ENCODE measurements around the gene FST. TPM values are rescaled to one million over a fixed set of nuclear protein-coding genes. Genes with fewer than 3 reads are reported as not detected.

FST gene
- total RNA-seq, 6 experiments from 2014 or later, result 13.1 to 28.2 (median 15.3) TPM

DNA sequence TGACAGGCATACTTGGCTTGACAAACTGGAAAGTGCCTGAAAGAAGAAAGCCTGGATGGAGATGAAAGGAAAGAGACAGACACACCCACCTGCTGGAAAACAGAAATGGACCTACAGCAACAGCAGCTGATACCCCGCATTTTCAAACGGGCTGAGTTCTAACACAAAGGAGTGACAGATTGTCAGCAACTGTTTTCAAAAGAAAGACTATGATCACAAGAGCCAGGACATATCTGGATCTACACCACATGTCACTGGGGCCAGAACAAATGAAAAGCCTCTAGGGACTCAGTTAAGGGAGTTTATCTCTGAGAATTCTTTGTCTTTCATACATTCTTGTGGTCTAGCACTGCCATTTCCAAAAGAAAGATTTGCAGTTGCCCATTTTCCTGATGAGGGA is 24.1 kb upstream of the FST start:
- DNase-seq (no peak), ATAC-seq (no peak)
- Histone ChIP-seq H3K27ac (no peak overlapping the region), H3K4me1 (no peaks in the 10 kb centered on the region), H3K36me3 (no peaks in the 10 kb centered on the region), H3K9me3 (no peaks in the 10 kb centered on the region), H3K4me3 (no peak overlapping the region), H3K27me3 (no peaks in the 10 kb centered on the region)
- TF ChIP-seq POLR2A (IDR thresholded peaks at IDR 0.05), result no peak
- TF ChIP-seq, protein P1, sequence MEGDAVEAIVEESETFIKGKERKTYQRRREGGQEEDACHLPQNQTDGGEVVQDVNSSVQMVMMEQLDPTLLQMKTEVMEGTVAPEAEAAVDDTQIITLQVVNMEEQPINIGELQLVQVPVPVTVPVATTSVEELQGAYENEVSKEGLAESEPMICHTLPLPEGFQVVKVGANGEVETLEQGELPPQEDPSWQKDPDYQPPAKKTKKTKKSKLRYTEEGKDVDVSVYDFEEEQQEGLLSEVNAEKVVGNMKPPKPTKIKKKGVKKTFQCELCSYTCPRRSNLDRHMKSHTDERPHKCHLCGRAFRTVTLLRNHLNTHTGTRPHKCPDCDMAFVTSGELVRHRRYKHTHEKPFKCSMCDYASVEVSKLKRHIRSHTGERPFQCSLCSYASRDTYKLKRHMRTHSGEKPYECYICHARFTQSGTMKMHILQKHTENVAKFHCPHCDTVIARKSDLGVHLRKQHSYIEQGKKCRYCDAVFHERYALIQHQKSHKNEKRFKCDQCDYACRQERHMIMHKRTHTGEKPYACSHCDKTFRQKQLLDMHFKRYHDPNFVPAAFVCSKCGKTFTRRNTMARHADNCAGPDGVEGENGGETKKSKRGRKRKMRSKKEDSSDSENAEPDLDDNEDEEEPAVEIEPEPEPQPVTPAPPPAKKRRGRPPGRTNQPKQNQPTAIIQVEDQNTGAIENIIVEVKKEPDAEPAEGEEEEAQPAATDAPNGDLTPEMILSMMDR (IDR thresholded peaks at IDR 0.05), result no peak
- WGBS (ENCODE audit: insufficient coverage, low coverage, low lambda C conversion rate, missing lambda C conversion rate), result 79% methylated on average over 2 of the region's 2 CpGs
- intact Hi-C loops (cut with DNase I), result no loop called here

DNA sequence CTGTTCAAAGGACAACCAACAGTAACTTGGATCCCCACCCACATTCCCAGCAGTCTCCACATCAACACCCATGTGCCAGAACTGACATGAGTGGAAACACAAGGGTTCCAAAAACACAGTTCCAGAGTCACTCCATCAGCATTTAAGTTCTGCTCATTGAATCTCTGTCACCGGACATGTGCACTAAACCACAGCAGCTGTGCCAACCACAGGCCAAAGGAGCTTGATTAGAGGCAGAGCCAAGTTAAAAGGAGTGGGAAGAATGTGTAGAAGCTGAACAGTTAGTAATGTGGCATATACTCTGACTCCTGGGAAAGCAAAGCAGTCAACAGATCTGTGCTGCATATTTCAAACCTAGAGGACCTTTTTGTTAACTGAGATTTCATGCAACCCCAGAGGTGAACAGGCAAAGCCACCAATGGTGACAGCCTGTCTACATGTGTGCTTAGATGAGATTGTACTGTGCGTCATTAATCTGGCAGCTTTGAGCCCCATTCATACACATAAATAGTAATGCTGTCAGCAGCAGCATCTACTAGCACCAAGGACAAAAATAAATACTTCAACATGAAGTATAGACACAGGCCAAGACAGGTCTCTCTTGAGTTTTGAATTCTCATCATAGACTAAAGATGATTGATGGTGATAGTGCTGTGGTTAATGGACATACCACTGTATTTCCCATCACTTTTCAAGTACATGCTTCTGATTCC is 16.4 kb upstream of the FST start:
- no peak for DNase-seq
- 71% methylated on average over 2 of the region's 2 CpGs for whole genome bisulfite sequencing (ENCODE audit: insufficient coverage, low coverage, low lambda C conversion rate, missing lambda C conversion rate)
- intact Hi-C loops (cut with DNase I), result no loop called here
- no peaks in the 10 kb centered on the region for H3K36me3 ChIP-seq
- no peaks in the 10 kb centered on the region for H3K4me1 ChIP-seq
- no peaks in the 10 kb centered on the region for H3K27me3 ChIP-seq
- no peak overlapping the region for H3K4me3 ChIP-seq
- no peak for ATAC-seq
- H3K9me3 ChIP-seq, result no peaks in the 10 kb centered on the region
- TF ChIP-seq, protein P1 (IDR thresholded peaks at IDR 0.05), result no peak
- no peak for TF ChIP-seq POLR2A (IDR thresholded peaks at IDR 0.05)
- H3K27ac ChIP-seq, result no peak overlapping the region

DNA sequence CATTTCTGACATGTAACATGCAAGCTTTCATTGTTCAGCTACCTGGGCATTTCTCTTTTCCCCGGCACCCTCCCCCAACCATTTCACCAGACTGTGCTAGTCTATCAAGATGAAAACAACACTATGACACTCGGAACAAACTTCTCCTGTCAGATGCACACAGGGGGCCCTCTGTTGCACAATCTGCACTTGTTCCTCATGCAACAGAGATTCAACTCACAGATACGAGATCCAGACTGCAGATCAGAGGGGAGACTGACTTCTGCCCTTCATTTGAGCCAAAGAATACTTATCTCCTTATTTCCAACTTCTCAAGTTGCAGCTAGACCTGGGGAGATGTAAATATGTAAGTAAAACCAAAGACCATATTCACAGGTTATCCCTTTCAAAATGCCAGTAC is 15.7 kb upstream of the FST start:
- TF ChIP-seq POLR2A (IDR thresholded peaks at IDR 0.05), result no peak
- TF ChIP-seq, protein P1 (IDR thresholded peaks at IDR 0.05), result no peak
- no peaks in the 10 kb centered on the region for H3K4me1 ChIP-seq
- H3K36me3 ChIP-seq, result no peaks in the 10 kb centered on the region
- H3K27me3 ChIP-seq, result no peaks in the 10 kb centered on the region
- no peaks in the 10 kb centered on the region for H3K9me3 ChIP-seq
- intact Hi-C loops (cut with DNase I), result no loop called here
- no peak overlapping the region for H3K4me3 ChIP-seq
- ATAC-seq (no peak), DNase-seq (no peak)
- no peak overlapping the region for H3K27ac ChIP-seq
- 40% methylated on average over 3 of the region's 3 CpGs for WGBS (ENCODE audit: insufficient coverage, low coverage, low lambda C conversion rate, missing lambda C conversion rate)

DNA sequence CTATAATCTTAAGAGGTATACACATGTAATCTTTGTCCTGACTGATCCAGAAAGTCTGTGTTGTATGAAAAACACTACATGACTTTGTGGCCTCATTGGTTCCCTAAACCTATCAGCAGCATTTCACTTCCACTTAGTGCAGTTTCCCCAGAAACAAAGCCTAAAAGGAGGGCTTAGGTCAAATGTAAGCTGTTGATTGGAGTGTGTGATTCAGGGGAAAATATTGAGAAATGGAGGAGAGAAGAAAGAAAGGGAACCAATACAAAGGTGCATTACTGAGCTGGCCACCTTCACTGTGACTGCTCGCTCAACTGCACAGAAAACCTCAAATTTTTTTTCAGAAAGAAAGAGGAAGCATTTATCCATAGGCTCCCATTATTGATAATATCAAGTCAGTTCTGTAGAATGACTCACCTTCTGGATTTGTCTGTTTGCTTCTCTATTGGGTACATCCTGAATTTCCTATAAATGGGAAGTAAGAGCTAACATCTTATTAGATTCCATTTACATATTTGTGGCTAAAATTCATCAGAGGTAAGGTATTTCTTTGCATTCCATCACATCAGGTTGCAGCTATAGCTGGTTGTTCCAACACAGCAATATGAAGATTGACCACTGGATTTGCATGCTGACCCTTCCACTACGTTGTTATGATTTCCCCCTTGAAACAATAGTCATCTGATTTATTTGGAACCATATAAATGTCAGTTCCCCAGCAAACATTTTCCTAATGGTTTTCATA is 10.3 kb upstream of the FST start:
- TF ChIP-seq, protein P1 (IDR thresholded peaks at IDR 0.05), result no peak
- no peak for TF ChIP-seq POLR2A (IDR thresholded peaks at IDR 0.05)
- ATAC-seq (no peak), DNase-seq (no peak)
- intact Hi-C loops (cut with DNase I), result no loop called here
- Histone ChIP-seq H3K4me3 (no peak overlapping the region), H3K4me1 (peaks cover 0 to 22% (median 0%) of the 10 kb centered on the region in 4 donors), H3K27ac (no peak overlapping the region), H3K27me3 (no peaks in the 10 kb centered on the region), H3K36me3 (no peaks in the 10 kb centered on the region), H3K9me3 (no peaks in the 10 kb centered on the region)
- WGBS (ENCODE audit: insufficient coverage, low coverage, low lambda C conversion rate, missing lambda C conversion rate), result 74% methylated on average over 2 of the region's 2 CpGs
